HG03571 (cell line): ENCODE results near the gene DDX21.
"Not testable (repeated sequence)": the region's sequence is repeated elsewhere in the genome, so short reads cannot be mapped to it uniquely, and the experiment has no call there.

ENCODE experiments used
- ATAC-seq: cut with Tn5 transposase; IDR thresholded peaks from one replicate; pipeline ENCODE4 v1.9.1; 2021; ENCODE audit not compliant: unreplicated experiment

Gene DDX21

GRCh38 chr10:68955832-68956532, at the start of gene DDX21:
Gene DDX21 (plus strand): TSS chr10:68956170. CDS start chr10:68956226, 56 bp downstream.
- ATAC-seq, result peak; percentile 67

- ATAC-seq, result no peak
Measured at GRCh38 chr10:68924593-68924992, 31.4 kb upstream of the DDX21 start.

- ATAC-seq, result no peak
Measured at GRCh38 chr10:68925489-68925888, 30.5 kb upstream of the DDX21 start.

GRCh38 chr10:68929157-68929556, 26.8 kb upstream of the DDX21 start:
- not testable (repeated sequence) for ATAC-seq

- not testable (repeated sequence) for ATAC-seq
Measured at GRCh38 chr10:68929888-68930287, 26.1 kb upstream of the DDX21 start.

- not testable (repeated sequence) for ATAC-seq
Measured at GRCh38 chr10:68932860-68933259, 23.1 kb upstream of the DDX21 start.

GRCh38 chr10:68934994-68935393, 21.0 kb upstream of the DDX21 start:
- ATAC-seq, result no peak

- ATAC-seq, result no peak
Measured at GRCh38 chr10:68938117-68938516, 17.9 kb upstream of the DDX21 start.

- no peak for ATAC-seq
Measured at GRCh38 chr10:68938884-68939283, 17.1 kb upstream of the DDX21 start.

- not testable (repeated sequence) for ATAC-seq
Measured at GRCh38 chr10:68940917-68941316, 15.1 kb upstream of the DDX21 start.

GRCh38 chr10:68950598-68950997, 5.4 kb upstream of the DDX21 start:
- no peak for ATAC-seq

GRCh38 chr10:68954904-68955303, 1.1 kb upstream of the DDX21 start:
- ATAC-seq, result no peak

- peak; percentile 10 for ATAC-seq
Measured at GRCh38 chr10:68955355-68955831, 577 bp upstream of the DDX21 start.

- ATAC-seq, result no peak
Measured at GRCh38 chr10:68957284-68957615, 1.3 kb downstream of the DDX21 start.

GRCh38 chr10:68957654-68958053, 1.7 kb downstream of the DDX21 start:
- ATAC-seq, result no peak

- no peak for ATAC-seq
Measured at GRCh38 chr10:68959695-68960527, 3.9 kb downstream of the DDX21 start.

GRCh38 chr10:68963151-68963550, 7.2 kb downstream of the DDX21 start:
- ATAC-seq, result no peak

GRCh38 chr10:68973975-68974374, 18.0 kb downstream of the DDX21 start:
- ATAC-seq, result no peak

GRCh38 chr10:68975936-68976473, 20.0 kb downstream of the DDX21 start:
- ATAC-seq, result not testable (repeated sequence)

GRCh38 chr10:68979738-68980137, 23.8 kb downstream of the DDX21 start:
- ATAC-seq, result not testable (repeated sequence)

GRCh38 chr10:68981074-68981473, 25.1 kb downstream of the DDX21 start:
- ATAC-seq, result no peak

GRCh38 chr10:68982389-68982788, 26.4 kb downstream of the DDX21 start:
- no peak for ATAC-seq
